Measurements from ENCODE around the gene NAALADL2. TPM values are rescaled to one million over a fixed set of nuclear protein-coding genes. Genes with fewer than 3 reads are reported as not detected.

The NAALADL2 gene
- total RNA-seq, 1 donor from 2014 or later, result 5.9 TPM

DNA sequence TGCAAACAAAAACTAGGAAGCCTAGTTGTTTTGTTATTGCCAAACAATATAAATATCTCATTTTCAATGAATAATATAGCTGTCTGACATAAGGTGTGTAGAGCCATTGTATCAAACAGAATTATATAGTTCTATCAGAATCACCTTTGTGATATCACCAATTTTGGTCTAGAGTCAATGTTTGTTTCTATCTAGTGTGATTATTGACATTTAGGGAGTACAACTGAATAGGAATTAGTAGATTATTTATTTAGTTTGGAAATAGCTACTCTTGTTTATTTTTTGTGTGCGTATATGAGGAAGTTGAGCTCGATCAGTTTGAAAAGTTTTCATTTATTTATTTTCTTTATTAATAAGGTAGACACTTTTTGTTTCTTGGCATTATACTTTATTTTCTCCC lies 389.7 kb downstream of the NAALADL2 start:
- no peaks in the 10 kb centered on the region for H3K9me3 ChIP-seq
- intact Hi-C loops (cut with DNase I), result no loop called here
- DNase-seq (ENCODE audit: low spot score in 2 of 2), result no peak

DNA sequence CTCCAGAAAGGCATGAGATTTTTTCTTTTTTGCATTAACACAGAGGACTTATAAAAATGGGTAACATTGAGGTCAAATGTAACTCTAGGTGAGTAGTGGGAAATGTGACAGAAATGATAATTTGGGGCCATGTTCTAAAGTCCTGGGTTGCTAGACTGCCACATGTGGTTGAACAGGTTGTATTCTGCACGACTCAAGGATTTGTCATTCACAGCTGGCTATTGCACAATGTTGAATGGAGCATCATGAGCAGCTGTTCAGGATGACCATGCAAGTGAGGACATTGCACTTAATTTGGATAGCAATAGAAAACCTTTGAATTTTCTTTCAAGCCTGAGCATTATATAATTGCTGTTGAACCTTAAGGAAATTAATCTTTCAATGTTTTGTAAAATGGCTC lies 396.6 kb downstream of the NAALADL2 start:
- DNase-seq (ENCODE audit: low spot score in 2 of 2), result no peak
- H3K27me3 ChIP-seq, result no peaks in the 10 kb centered on the region
- H3K27ac ChIP-seq, result no peak overlapping the region
- intact Hi-C loops (cut with DNase I), result no loop called here
- no peaks in the 10 kb centered on the region for H3K36me3 ChIP-seq
- H3K4me3 ChIP-seq, result no peak overlapping the region
- H3K9me3 ChIP-seq, result no peaks in the 10 kb centered on the region
- H3K4me1 ChIP-seq, result peaks cover 0 to 3% of the 10 kb centered on the region in 2 donors
- TF ChIP-seq CTCF (IDR thresholded peaks at IDR 0.05), result no peak

More for the DNA sequence above, 389.7 kb downstream of the NAALADL2 start:
- no peak for TF ChIP-seq CTCF (IDR thresholded peaks at IDR 0.05)
- Histone ChIP-seq H3K36me3 (no peaks in the 10 kb centered on the region), H3K27ac (no peak overlapping the region), H3K4me1 (no peaks in the 10 kb centered on the region), H3K27me3 (no peaks in the 10 kb centered on the region), H3K4me3 (no peak overlapping the region)

DNA sequence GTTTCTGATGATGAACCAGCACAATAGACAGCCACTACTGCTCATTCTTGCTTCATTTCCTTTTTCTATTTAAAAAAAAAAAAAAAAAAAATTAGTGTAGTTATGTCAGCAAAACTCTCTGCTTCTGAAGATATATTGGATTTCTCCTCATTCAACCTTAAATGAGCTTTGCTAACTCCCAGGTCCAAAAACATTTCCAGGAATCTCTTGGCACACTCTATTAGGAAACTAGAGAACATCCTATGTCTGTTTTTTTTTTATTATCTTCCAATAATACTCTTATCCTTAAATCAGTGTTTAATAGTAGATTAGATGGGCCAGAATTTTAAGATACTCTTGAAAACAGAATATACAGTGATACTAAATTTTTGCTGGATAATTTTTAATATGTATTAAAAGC lies 398.0 kb downstream of the NAALADL2 start:
- no peak overlapping the region for H3K27ac ChIP-seq
- DNase-seq (ENCODE audit: low spot score in 2 of 2), result no peak
- TF ChIP-seq CTCF (IDR thresholded peaks at IDR 0.05), result no peak
- H3K27me3 ChIP-seq, result no peaks in the 10 kb centered on the region
- H3K9me3 ChIP-seq, result no peaks in the 10 kb centered on the region
- no peaks in the 10 kb centered on the region for H3K36me3 ChIP-seq
- H3K4me1 ChIP-seq, result peaks cover 0 to 8% of the 10 kb centered on the region in 2 donors
- intact Hi-C loops (cut with DNase I), result no loop called here
- no peak overlapping the region for H3K4me3 ChIP-seq

- H3K4me3 ChIP-seq, result no peak overlapping the region
- no peak for TF ChIP-seq CTCF (IDR thresholded peaks at IDR 0.05)
- peaks cover 0 to 8% of the 10 kb centered on the region in 2 donors for H3K4me1 ChIP-seq
- no peak for DNase-seq (ENCODE audit: low spot score in 2 of 2)
- no peak overlapping the region for H3K27ac ChIP-seq
- H3K9me3 ChIP-seq, result no peaks in the 10 kb centered on the region
- H3K27me3 ChIP-seq, result no peaks in the 10 kb centered on the region
- intact Hi-C loops (cut with DNase I), result no loop called here
- H3K36me3 ChIP-seq, result no peaks in the 10 kb centered on the region
Observed at GRCh38 chr3:175258763-175259162, 399.6 kb downstream of the NAALADL2 start.

GRCh38 chr3:175260145-175260794 lies 401.1 kb downstream of the NAALADL2 start:
- peaks cover 0 to 8% of the 10 kb centered on the region in 2 donors for H3K4me1 ChIP-seq
- intact Hi-C loops (cut with DNase I), result no loop called here
- peak overlapping the region; percentile 31 to 58 for H3K27ac ChIP-seq
- TF ChIP-seq CTCF (IDR thresholded peaks at IDR 0.05), result no peak
- no peaks in the 10 kb centered on the region for H3K27me3 ChIP-seq
- H3K4me3 ChIP-seq, result no peak overlapping the region
- H3K36me3 ChIP-seq, result no peaks in the 10 kb centered on the region
- no peak for DNase-seq (ENCODE audit: low spot score in 2 of 2)
- H3K9me3 ChIP-seq, result no peaks in the 10 kb centered on the region

DNA sequence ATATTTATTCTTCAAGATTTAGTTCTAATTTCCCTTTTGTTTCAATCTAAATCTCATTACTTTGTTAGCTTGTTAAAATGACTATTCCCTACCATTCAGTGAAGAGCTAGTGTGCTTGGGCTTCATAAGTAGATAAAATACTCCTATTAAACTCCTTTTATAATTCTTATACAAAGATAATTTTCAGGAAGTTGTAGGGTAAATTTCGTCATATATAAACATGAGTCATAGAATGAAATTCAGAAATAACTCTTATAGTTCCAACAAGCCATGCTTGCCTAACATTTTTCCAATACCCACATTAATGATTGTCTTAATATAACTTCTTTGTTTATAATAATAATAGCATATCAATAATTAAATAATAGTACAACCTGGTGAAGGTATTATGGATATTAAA lies 407.3 kb downstream of the NAALADL2 start:
- TF ChIP-seq CTCF (IDR thresholded peaks at IDR 0.05), result no peak
- Histone ChIP-seq H3K4me3 (no peak overlapping the region), H3K27me3 (no peaks in the 10 kb centered on the region), H3K27ac (no peak overlapping the region), H3K4me1 (no peaks in the 10 kb centered on the region), H3K9me3 (no peaks in the 10 kb centered on the region), H3K36me3 (no peaks in the 10 kb centered on the region)
- DNase-seq (ENCODE audit: low spot score in 2 of 2), result no peak
- intact Hi-C loops (cut with DNase I), result no loop called here
